Right lobe of liver (tissue), 6 donors: ENCODE measurements around the gene BUD31. TPM values are rescaled to one million over a fixed set of nuclear protein-coding genes. Genes with fewer than 3 reads are reported as not detected.

Source experiments
- ATAC-seq, 4 donors: fragments of 200-7000 bp; cut with Tn5 transposase; one replicate each; pipeline ENCODE4 v1.9.1; 2020; ENCODE audit warnings: mild to moderate bottlenecking in 4 of 4, moderate library complexity in 4 of 4
- DNase-seq, 3 donors: peaks; one replicate each; pipeline ENCODE4 v3.0.0-alpha.2; 2020
- H3K27ac ChIP-seq, 3 donors: fragments of 200-600 bp; one replicate each; pipeline ENCODE4 v1.8.0; 2022
- H3K27me3 ChIP-seq, 2 donors: fragments of 200-600 bp; one replicate each; pipeline ENCODE4 v1.8.0; 2022
- H3K36me3 ChIP-seq, 4 donors: fragments of 200-600 bp; sonication (generic) in 1 of 4; one replicate each; pipeline versions ENCODE4 v1.5.1 to v1.8.0; 2017 to 2022; ENCODE audit warnings: control low read depth in 1 of 4
- H3K4me1 ChIP-seq, 4 donors: fragments of 200-600 bp; sonication (generic) in 1 of 4; one replicate each; pipeline versions ENCODE4 v1.5.1 to v1.8.0; 2017 to 2022; ENCODE audit warnings: control low read depth in 1 of 4
- H3K4me3 ChIP-seq, 3 donors: fragments of 200-600 bp; one replicate each; pipeline ENCODE4 v1.8.0; 2022
- H3K9me3 ChIP-seq, 4 donors: fragments of 200-600 bp; sonication (generic) in 1 of 4; one replicate each; pipeline versions ENCODE4 v1.5.1 to v1.8.0; 2017 to 2022; ENCODE audit warnings: control low read depth in 1 of 4
- CTCF ChIP-seq, 4 donors: fragments of 200-600 bp in 3 of 4; fragments of 450-650 bp in 1 of 4; IDR thresholded peaks; one replicate each; pipeline versions ENCODE4 v1.5.1 to v1.8.0; 2016 to 2022; ENCODE audit warnings: antibody characterized with exemption in 4 of 4, mild to moderate bottlenecking in 2 of 4
- POLR2A ChIP-seq: fragments of 450-650 bp; IDR thresholded peaks from one replicate; pipeline ENCODE4 v1.6.1; 2017; ENCODE audit warnings: antibody characterized with exemption, mild to moderate bottlenecking
- WGBS: methylation state at CpG from one replicate; pipeline ENCODE4 v1.1.6; 2018; ENCODE audit warnings: low coverage, low lambda C conversion rate; ENCODE audit not compliant: insufficient coverage; ENCODE audit errors: missing lambda C conversion rate; 5-methylcytosine and 5-hydroxymethylcytosine counted together
- intact Hi-C, 2 donors: fragments of 100-400 bp; cut with DNase I; formaldehyde crosslinking; loops; one replicate each; pipeline versions ENCODE4 v1.11.2 to v1.14.1; 2022
- total RNA-seq, 6 experiments: library from RNA; depleted of rRNA in 2 of 6; stranded (reverse); fragments of >200 nt in 2 of 6; fragmentation: NEBNext Ultra II Directional in 3 of 6; extraction: Animal tissue kit (Norgen Biotek cat#: 25700) in 3 of 6; gene quantifications; one replicate each; pipeline versions ENCODE4 v1.1.0 to v1.2.4, GENCODE V29; 2016 to 2023
- donor health status: DM: no; HTN: yes; CAD: no.
- donor health status: DM: no; HTN: no; CAD: no.
- donor health status: DM: no; HTN: no; CAD: no.
- donor health status: DM: no; HTN: yes; CAD: no.
- donor health status: DM: no; HTN: yes; CAD: no.

Gene BUD31
- total RNA-seq, 6 experiments from 2014 or later, result 25.6 to 49.2 (median 33.3) TPM

- Histone ChIP-seq H3K36me3 (no peaks in the 10 kb centered on the region), H3K4me1 (peaks cover 0 to 46% (median 13%) of the 10 kb centered on the region in 4 donors), H3K4me3 (peak overlapping the region; percentile 6 to 29 (median 16)), H3K27me3 (no peaks in the 10 kb centered on the region), H3K27ac (peak overlapping the region; percentile 29 to 75 (median 74)), H3K9me3 (no peaks in the 10 kb centered on the region)
- WGBS, result 51% methylated on average over 5 of the region's 12 CpGs
- intact Hi-C loops, result no loop called here
- TF ChIP-seq POLR2A, result no peak
- no peak for TF ChIP-seq CTCF (IDR thresholded peaks at IDR 0.05)
- ATAC-seq (peak; percentile 18 to 45 (median 30)), DNase-seq (no peak)
Measured at GRCh38 chr7:99380032-99380822, 28.5 kb upstream of the BUD31 start.

- Histone ChIP-seq H3K36me3 (no peaks in the 10 kb centered on the region), H3K4me3 (no peak overlapping the region), H3K27me3 (no peaks in the 10 kb centered on the region), H3K4me1 (peaks cover 0 to 38% (median 11%) of the 10 kb centered on the region in 4 donors), H3K27ac (peak overlapping the region in 2 of 3 donors; percentile 73 to 74), H3K9me3 (no peaks in the 10 kb centered on the region)
- peak in 1 of 3 donors; percentile 54 for DNase-seq
- intact Hi-C loops, result no loop called here
- TF ChIP-seq CTCF (IDR thresholded peaks at IDR 0.05), result no peak
- no peak for TF ChIP-seq POLR2A
- 37% methylated on average over 12 of the region's 16 CpGs for WGBS
- peak; percentile 39 to 53 (median 46) for ATAC-seq
Measured at GRCh38 chr7:99380823-99381663, 27.7 kb upstream of the BUD31 start.

- TF ChIP-seq CTCF (IDR thresholded peaks at IDR 0.05) (no peak), POLR2A (no peak)
- H3K36me3 ChIP-seq, result no peaks in the 10 kb centered on the region
- no peak overlapping the region for H3K4me3 ChIP-seq
- H3K4me1 ChIP-seq, result peaks cover 0 to 36% (median 11%) of the 10 kb centered on the region in 4 donors
- ATAC-seq (peak; percentile 62 to 73 (median 70)), DNase-seq (peak; percentile 73 to 82 (median 80))
- no peaks in the 10 kb centered on the region for H3K27me3 ChIP-seq
- H3K9me3 ChIP-seq, result no peaks in the 10 kb centered on the region
- no peak overlapping the region for H3K27ac ChIP-seq
- WGBS, result 20% methylated on average over 1 of the region's 7 CpGs
- intact Hi-C loops, result no loop called here
Measured at GRCh38 chr7:99381664-99382075, 27.1 kb upstream of the BUD31 start.

GRCh38 chr7:99383203-99383602, 25.6 kb upstream of the BUD31 start:
- no peak overlapping the region for H3K27ac ChIP-seq
- peaks cover 0 to 36% (median 11%) of the 10 kb centered on the region in 4 donors for H3K4me1 ChIP-seq
- intact Hi-C loops, result no loop called here
- no peaks in the 10 kb centered on the region for H3K27me3 ChIP-seq
- TF ChIP-seq CTCF (IDR thresholded peaks at IDR 0.05) (no peak), POLR2A (no peak)
- H3K36me3 ChIP-seq, result peaks cover 0 to 5% (median 0%) of the 10 kb centered on the region in 4 donors
- WGBS, result 78% methylated on average over 10 of the region's 10 CpGs
- no peaks in the 10 kb centered on the region for H3K9me3 ChIP-seq
- H3K4me3 ChIP-seq, result no peak overlapping the region
- ATAC-seq, result no peak
- DNase-seq, result no peak
